ENCODE measurements around the gene FLRT1. TPM values are rescaled to one million over a fixed set of nuclear protein-coding genes. Genes with fewer than 3 reads are reported as not detected.
A peak's percentile ranks its signal among the peaks of the same experiment; 100 is the strongest.

Gene FLRT1
- total and polyA plus RNA-seq, 2 of the 13 experiments (the other 11 are each of a cell fraction or from before 2014, with no cell fraction given): 0.02 to 0.08 TPM

GRCh38 chr11:64084951-64085710 lies 49.4 kb downstream of the FLRT1 start (continued):
- TF ChIP-seq ZNF800 (CRISPR knock-in tag; IDR thresholded peaks at IDR 0.05) (no peak), ZNF468 (CRISPR knock-in tag; IDR thresholded peaks at IDR 0.05) (no peak), RBAK (CRISPR knock-in tag; IDR thresholded peaks at IDR 0.05) (no peak), MAX (IDR thresholded peaks at IDR 0.05) (peak; percentile 71), ZNF382 (CRISPR knock-in tag; IDR thresholded peaks at IDR 0.05; ENCODE audit: borderline replicate concordance) (no peak), ZNF510 (CRISPR knock-in tag; IDR thresholded peaks at IDR 0.05; ENCODE audit: low read depth) (0 out of 2 replicates have a peak, but pooled peaks have one; percentile 28), MBD4 (IDR thresholded peaks at IDR 0.05; ENCODE audit: borderline replicate concordance, low read length) (no peak), ZBTB2 (CRISPR knock-in tag; IDR thresholded peaks at IDR 0.05; ENCODE audit: low read depth) (no peak), THAP9 (CRISPR knock-in tag; IDR thresholded peaks at IDR 0.05; ENCODE audit: borderline replicate concordance) (0 out of 2 replicates have a peak, but pooled peaks have one; percentile 35), JUNB (CRISPR knock-in tag; IDR thresholded peaks at IDR 0.05; ENCODE audit: borderline replicate concordance) (no peak), ZFP91 (CRISPR knock-in tag; IDR thresholded peaks at IDR 0.05; ENCODE audit: borderline replicate concordance) (peak; percentile 51; the same call in 1 of the 2 replicates), KLF9 (CRISPR knock-in tag; IDR thresholded peaks at IDR 0.05; ENCODE audit: low read depth) (no peak), GATAD2A (CRISPR knock-in tag; IDR thresholded peaks at IDR 0.05) (peak; percentile 50; the same call in 1 of the 2 replicates), REXO4 (CRISPR knock-in tag; IDR thresholded peaks at IDR 0.05; ENCODE audit: borderline replicate concordance) (no peak), ZGPAT (CRISPR knock-in tag; IDR thresholded peaks at IDR 0.05) (no peak; the same call in 1 of the 2 replicates), ZNF274 (CRISPR knock-in tag; IDR thresholded peaks at IDR 0.05) (no peak), HNF4G (IDR thresholded peaks at IDR 0.05; ENCODE audit: borderline replicate concordance, low read depth, low read length) (no peak), HNF4G (CRISPR knock-in tag; IDR thresholded peaks at IDR 0.05; ENCODE audit: borderline replicate concordance, low read depth) (no peak), BRCA1 (CRISPR knock-in tag; IDR thresholded peaks at IDR 0.05) (no peak), MZF1 (CRISPR knock-in tag; IDR thresholded peaks at IDR 0.05; ENCODE audit: borderline replicate concordance) (no peak)
